Esophagus squamous epithelium (tissue), 4 donors: ENCODE measurements around the gene DAB1.

ENCODE experiments used
- CTCF ChIP-seq, 6 experiments: fragments of 450-650 bp in 4 of 6; fragments of 200-600 bp in 2 of 6; sonication (generic) in 2 of 6; IDR thresholded peaks; one replicate each; pipeline ENCODE4 v1.5.1; 2016 to 2019; ENCODE audit warnings: antibody characterized with exemption in 6 of 6, mild to moderate bottlenecking in 4 of 6, moderate library complexity in 4 of 6
- POLR2A ChIP-seq, 4 donors: fragments of 450-650 bp; IDR thresholded peaks; one replicate each; pipeline ENCODE4 v1.6.1; 2017; ENCODE audit warnings: antibody characterized with exemption in 4 of 4, mild to moderate bottlenecking in 4 of 4, moderate library complexity in 3 of 4

DNA sequence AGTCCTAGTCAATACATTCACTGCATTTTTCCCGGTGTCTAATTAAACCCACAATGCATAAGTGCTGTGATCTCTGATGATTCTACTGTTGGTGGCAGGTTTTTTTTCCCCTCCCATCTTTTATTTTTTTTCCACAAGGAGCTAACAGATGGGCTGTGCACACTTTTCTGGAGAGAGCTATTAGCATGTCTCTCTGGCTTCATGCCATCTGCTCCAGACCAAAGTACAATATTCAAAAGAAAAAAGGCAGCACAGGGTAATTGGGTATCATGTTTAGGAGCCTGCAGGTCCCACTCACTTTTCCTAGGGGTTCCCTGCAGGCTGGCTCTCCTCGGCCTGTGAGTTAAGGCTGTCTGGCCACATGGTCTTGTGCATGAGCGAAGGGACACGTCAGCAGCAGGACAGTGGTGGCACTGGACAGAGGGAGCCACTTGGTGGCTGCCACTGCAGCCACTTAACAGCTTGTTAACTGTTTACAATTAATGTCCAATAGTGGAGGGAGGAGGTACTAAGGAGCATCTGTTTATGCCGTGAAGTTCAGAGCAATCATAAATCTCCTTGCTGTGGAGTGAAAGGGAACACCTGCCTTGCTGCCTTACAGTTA, 404.5 kb downstream of the DAB1 start:
- TF ChIP-seq CTCF (IDR thresholded peaks at IDR 0.05), result no peak
- TF ChIP-seq POLR2A (IDR thresholded peaks at IDR 0.05), result no peak
